NCI-H1436 treated with DMSO at 0.1 percent for 48 hours (cell line): ENCODE results near the gene TSPAN31.

ENCODE experiments used
- DNase-seq: peaks from one replicate; lab custom pipeline; 2025; lab: John Stamatoyannopoulos, UW

TSPAN31 gene

DNA sequence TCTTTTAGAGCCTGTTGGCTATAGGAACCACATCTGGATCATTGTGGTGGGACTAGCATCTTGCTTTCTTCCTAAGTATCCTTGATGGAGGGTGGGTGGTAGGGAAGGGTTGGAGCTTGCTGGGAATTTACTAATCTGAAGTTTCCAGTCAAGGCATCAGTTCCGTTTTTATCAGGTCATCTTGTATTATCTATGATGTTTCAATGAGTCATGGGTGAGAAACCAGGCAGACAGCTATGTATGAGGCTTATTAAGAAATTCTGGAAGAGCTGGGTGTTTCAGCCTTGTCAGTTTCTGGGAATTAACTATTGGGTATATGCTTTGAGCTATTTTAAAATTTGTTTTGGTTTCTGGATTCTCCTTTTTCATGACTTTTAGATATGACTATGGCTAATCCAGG is 49.1 kb downstream of the TSPAN31 start:
- DNase-seq = no peak

GRCh38 chr12:57795354-57795753 is 50.5 kb downstream of the TSPAN31 start:
- DNase-seq = no peak

GRCh38 chr12:57796996-57797395 is 52.2 kb downstream of the TSPAN31 start:
- DNase-seq = no peak

DNA sequence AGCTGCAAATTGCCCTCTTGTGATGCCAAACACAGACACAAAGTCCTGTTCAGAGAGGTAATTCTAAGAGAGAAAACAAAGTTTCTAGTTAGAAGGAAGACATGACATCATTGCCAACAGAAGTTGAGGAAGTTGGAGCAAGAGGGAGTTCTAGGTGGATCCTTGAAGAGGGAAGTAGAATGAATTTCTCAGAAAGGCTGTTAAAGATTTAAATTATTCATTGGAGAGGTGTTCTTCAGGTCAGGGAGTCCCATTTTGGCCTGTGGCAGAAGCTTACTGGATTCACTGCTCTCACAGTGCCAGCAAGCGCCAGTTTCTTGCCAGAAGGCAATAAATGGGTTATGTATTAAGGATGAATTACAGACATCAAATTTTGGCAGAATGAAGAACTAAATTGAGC is 53.1 kb downstream of the TSPAN31 start:
- no peak for DNase-seq
